Lung microvascular endothelial cell (primary cell): ENCODE results near the gene LRFN2. TPM values are rescaled to one million over a fixed set of nuclear protein-coding genes. Genes with fewer than 3 reads are reported as not detected.

ENCODE experiments used
- DNase-seq, 2 donors: peaks; one replicate each; pipeline versions ENCODE4 v3.0.0 to v3.0.0-alpha.2; 2010; ENCODE audit warnings: low read depth in 2 of 2
- total RNA-seq: library from RNA; depleted of rRNA; stranded (reverse); fragments of >200 nt; gene quantifications from 2 replicates; pipeline ENCODE4 v1.2.1, GENCODE V29; 2014

LRFN2 gene
- total RNA-seq, 1 donor from 2014 or later: not detected

DNA sequence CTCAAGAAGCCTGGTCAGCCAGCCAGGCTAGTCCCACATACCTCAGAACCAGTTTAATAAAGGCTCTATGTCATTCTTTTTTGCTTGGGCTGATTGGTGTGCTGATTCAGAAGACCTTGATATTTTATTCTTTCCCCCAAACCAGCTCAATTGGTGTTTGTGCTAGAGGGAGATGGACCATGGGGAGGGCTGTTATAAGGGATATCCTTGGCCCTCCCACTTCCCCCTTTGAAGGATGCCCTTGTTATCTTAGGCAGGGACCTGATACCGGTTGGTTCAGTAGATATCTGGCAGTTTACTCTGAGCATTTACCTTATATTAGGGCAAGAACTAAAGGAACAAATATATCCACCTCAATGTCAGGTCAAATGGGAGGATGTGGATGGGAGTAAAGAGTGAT lies 207.4 kb downstream of the LRFN2 start:
- no peak for DNase-seq

DNA sequence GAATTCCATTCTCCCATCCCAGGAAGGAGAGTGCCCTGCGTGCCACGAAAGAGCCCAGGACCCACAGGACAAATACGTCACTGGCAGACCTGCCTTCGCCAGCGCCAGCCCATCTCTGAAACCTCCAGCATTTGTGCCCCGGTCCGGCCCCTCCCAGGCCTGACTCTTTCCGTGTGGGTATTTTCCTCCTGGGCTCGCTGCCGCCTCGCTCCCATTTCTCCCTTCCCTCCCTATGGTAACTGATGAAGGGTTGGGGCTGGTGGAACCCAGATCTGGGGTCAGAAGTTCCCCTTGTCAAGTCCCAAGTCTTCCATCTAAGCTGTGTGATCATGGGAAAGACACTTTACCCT lies 208.5 kb downstream of the LRFN2 start:
- no peak for DNase-seq

DNA sequence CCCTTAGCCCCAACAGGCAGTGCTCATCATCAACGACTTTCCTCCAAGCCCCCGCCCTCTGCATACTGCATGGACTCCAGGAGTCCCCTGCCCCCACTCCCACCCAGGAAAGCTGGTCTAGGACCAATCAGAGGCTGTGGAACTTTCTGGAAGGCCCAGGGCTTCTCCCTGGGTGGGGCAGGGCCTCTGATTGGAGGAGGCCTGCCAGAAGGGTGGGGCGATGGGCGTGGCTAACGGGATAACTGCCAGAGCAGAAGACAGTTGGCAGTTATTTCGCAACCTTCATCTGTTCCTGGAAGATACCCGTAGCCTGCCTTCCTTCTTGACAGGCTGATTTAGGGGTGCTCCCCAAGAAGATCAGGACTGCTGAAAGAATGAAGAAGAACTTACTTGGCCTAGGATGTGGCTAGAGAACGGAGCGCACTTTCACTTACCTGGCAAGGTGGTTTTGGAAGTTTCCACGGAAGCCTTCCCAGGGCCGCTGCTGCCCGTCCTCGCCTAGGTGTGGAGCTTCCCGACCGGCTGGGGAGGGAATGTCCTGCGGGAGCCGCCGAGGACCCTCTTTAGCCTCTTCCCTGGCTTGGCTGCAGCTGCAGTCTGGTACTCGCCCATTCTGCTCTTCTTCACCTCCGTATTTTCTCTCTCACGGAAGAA lies 209.0 kb downstream of the LRFN2 start:
- DNase-seq: no peak

DNA sequence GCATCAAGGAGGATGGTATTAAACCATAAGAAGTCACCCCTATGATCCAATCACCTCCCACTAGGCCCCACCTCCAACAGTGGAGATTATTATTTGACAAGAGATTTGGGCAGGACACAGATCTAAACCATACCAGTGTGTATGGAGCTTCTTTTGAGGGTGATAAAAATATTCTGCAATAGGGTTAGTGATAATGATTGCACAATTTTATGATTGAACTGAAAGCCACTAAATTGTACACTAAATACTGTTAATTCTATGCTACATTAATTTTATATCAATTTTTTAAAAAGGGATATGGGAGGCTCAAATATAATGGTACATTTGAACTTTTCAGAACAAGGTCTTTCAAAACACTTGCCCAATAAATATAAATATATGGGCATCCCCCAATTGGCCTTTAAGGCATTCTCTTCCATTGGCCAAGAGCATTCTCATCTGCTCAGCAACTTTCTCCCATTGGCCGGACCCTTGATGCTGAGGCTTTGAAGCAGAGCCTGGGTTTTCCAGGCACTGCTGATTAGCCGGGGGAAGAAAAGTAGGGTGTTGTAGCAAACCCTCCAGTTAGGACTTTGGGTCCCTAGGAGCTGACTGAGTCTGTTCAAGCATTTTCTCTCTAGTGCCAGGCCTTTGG lies 209.9 kb downstream of the LRFN2 start:
- no peak for DNase-seq

DNA sequence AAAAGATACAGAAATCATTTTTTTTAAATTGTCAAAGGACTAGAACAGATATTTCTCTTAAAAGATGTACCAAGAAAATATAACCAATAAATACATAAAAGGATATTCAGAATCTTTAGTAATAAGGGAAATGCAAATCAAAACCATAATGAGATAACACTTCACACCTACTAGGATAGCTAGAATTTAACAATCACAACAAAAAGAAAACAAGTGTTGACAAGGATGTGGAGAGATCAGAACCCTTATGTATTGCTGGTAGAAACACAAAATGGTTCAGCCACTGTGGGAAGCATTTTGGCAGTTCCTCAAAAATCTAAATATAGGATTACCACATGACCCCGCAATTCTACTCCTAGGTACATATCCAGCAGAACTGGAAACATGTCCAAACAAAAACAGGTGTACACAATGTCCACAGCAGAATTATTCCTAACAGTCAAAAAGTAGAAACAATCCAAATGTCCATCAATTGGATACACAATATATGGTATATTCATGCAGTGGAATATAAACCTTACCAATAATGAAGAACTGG lies 211.0 kb downstream of the LRFN2 start:
- no peak for DNase-seq

DNA sequence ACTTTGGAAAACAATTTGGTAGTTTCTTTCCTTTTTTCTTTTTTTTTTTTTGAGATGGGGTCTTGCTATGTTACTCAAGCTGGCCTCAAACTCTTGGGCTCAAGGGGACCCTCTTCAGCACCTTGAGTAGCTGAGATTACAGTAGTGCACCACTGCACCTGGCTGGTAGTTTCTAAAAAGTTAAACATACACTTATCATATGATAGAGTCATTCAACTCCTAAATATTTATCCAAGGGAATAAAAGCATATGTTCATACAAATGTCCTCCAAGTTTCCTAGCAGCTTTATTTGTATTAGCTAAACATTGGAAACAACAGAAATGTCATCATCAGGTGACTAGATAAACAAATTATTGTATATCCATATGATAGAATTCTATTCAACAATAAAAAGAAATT lies 213.9 kb downstream of the LRFN2 start:
- DNase-seq: no peak

DNA sequence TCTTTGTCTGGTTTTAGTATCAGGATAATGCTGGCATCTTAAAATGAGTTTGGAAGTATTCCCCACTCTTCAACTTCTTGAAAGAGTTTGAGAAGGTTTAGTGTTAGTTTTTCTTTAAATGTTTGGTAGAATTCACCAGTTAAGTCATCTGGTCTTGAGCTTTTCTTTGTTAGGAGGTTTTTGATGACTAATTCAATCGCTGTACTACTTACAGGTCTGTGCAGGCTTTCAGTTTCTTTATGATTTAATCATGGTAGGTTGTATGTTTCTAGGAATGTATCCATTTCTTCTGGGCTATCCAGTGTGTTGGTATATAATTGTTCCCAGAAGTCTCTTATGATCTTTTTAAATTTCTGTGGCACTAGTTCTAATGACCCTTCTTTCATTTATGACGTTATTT lies 215.5 kb downstream of the LRFN2 start:
- DNase-seq: no peak

DNA sequence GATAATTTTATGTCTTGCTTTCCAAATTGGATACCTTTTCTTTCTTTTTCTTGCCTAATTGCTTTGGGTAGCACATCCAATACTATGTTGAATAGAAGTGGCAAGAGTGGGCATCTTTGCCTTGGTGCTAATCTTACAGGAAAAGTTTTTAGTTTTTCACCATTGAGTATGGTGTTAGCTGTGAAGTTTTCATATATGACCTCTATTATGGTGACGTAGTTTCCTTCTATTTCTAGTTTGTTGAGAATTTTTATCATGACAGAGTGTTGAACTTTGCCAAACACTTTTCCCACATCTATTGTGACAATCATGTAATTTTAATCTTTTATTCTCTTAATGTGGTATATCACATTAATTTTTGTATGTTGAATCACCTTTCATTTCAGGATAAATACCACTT lies 216.1 kb downstream of the LRFN2 start:
- DNase-seq: no peak

DNA sequence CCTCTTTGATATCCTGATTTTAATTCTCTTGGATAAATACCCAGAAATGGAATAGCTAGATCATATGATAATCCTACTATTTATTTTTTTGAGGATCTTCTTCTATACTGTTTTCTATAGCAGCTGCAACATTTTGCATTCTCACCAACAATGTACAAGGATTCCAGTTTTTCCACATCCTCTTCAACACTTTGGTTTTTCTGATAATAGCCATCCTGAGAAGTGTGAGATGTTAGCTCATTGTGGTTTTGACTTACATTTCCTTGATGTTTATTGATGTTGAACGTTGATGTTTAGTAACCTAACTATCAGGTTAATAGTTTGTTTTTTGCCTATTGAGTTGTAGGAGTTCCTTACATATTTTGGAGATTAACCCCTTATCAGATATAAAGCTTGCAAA lies 217.3 kb downstream of the LRFN2 start:
- DNase-seq: no peak

DNA sequence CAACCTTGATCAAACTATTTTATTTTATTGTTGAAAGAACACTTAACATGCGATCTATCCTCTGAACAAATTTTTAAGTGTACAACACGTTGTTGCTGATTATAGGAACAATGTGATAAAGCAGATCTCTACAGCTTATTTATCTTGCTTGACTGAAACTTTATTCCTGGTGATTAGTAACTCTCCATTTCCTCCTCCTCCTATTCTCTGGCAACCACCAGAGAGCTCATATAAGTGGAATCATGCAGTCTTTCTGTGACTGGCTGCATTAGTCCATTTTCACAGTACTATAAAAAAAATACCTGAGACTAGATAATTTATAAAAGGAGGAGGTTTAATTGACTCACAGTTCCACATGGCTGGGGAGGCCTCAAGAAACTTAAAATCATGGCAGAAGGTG lies 218.1 kb downstream of the LRFN2 start:
- no peak for DNase-seq

DNA sequence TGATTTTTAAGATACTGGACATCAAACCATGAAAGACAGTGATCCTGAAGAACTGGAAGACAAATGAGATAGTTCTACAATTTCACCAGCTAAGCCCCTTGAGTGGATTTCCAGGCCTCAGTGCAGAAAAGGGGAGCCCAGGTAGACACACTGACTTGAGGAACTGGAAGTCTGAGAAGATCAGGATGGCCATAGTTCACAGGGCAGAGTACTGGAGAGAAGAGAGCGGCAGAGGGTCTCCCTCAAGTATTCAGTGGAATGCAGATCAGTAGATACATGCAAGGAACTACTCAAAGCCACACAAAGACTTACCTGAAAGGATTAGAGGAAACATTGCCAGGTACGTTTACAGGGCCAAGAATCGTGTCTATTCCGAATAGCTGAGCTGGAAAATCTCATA lies 224.3 kb downstream of the LRFN2 start:
- DNase-seq: no peak

DNA sequence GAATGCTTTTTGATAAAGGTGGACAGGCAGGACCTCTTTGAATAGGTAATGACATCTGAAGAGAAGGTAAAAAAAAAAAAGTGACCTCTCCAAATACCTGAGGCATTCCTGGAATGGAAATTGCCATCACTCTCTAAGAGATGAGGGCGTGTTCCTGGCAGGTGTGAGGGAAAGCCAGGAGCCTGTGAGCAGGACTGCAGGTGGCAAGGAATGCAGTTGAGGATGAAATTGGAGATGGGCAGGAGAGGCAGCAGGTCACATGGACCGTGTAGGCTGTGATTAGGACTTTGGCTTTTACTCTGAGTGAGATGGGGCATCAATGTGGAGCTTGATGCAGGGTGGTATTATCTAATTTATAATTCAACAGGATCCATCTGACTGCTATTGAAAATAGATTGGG lies 227.4 kb downstream of the LRFN2 start:
- no peak for DNase-seq

DNA sequence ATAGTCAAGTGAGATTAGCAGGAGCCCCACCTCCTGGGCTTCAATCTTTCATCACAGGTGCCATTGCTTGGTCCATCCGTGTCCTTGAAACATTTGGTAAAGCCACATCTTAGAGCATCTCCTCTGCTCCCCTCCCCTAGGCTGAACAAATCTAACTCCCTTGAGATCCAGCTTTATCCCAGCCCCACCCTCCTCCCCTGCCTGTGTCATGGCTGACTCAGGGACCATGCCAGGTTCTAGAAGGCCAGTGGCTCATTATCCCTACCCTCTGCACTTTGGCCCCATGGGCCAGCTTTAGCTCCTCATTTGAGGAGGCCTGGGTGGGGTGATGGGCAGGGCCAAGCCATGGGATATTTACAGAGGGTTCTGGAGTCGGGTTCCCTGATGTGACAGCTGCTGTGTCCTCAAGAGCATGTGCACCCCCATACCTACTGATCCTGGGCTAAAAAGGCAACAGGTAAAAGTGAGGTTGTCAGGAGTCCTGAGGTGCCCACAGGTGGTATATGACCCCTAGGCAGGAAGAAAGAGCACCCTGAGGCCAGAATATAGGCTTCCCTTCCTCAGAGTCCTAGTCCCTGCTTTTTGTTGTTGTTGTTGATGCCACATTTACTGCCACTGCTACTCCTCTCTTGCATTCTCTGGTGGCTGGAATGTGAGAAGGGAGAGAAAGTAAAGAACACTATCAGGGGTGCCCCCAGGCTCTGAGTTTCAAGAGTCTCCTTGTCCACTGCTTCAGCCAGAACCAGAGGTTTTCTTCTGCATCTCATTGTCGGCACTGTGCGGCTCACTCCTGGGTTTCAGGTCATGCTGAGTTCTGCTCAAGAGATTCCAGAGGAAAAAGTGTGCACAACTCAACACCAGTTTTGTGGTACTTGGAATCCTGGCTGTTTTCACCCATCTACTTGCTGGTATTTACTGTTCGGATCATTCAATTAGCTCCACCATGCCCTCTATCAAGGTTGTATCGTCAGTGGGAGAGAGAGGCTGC lies 228.4 kb downstream of the LRFN2 start:
- no peak for DNase-seq

DNA sequence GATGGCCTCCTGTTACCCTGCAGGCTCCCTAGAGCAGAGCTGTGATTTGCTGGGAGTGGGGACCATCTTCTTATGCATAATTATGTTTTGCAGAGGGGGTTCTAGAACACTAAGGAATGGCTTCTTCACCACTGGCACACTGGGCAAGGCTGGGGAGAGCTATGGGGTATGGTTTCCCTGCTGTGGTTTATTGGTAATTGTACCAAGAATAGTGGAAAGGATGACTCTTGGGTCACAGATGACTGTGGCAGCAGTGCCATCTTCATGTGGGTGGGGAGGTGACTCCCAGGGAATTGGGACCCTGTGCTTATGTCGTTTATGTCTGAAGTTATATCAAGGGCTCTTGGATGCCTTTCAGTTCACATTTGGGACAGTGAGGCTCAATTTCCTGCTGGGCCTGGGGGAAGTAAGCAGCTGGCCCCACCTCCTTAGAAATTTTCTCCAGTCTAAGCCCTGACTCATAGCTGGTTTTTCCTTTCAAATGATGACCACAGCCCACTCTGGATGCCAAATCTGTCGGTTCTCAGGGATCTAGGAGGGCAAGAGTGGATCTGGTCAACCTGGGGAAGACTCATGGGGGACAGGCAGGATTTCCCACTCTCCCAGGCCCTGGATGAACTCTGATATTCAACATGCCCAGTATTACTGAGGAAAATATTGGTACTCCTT lies 230.8 kb downstream of the LRFN2 start:
- DNase-seq: peak in 1 of 2 donors; percentile 41

DNA sequence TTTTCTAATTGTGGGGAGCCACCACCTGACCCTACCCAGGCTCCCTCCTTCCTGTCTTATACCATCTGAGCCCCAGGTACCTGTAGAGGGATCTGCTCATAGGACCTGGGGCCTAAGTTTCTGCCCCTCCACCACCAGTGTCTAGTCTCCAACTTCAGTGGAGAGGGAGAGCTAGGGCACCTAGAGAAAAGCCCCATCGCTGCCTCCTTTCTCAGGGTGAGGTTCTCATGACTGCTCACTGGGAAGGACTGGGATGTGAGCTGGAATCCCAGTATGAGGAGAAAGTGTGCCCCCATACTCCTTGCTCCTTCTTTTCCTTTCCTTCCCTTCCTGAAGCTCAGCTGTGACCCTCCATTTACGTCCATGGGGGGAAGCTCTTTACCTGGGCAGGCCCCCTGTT lies 231.6 kb downstream of the LRFN2 start:
- no peak for DNase-seq

DNA sequence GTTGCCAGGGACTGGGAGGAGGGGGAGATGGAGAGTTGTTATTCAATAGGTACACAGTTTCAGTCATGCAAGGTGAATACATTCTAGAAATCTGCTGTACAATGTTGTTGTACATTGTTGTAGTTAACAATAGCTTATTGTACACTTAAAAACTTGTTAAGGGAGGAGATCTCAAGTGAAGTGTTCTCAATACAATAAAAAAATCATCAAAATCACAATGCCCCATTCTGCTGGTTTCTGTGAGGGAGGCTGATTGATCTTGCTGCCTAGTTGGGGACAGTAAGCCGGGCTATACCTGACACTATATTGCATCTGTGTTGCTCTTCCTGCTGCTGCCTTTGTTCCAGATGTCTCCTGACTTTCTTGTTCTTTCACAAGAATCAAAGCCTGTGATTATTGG lies 232.1 kb downstream of the LRFN2 start:
- DNase-seq: no peak

DNA sequence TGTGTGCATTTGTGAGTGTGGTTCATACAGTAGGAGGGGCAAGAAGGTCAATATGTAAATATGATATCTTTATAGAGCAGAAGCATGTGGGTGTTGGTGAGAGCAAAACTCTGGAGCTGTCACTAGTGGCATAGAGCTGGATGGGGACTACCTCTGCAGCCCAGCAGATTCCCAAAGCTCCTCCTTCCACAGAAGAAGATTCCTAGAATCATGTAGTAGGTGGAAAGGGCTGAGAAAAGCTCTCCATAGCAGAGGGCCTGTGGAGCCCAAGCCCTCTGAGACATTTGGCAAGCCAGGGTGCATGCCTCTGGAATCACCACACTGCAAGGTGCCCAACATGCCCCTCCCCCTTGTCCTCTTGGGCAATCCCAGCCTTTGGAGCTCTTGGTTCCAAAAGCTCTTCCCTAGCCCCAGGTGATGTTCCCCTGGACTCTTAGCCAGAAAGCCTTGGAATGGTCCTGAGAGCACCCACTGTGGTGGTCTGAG lies 233.2 kb downstream of the LRFN2 start:
- DNase-seq: no peak

DNA sequence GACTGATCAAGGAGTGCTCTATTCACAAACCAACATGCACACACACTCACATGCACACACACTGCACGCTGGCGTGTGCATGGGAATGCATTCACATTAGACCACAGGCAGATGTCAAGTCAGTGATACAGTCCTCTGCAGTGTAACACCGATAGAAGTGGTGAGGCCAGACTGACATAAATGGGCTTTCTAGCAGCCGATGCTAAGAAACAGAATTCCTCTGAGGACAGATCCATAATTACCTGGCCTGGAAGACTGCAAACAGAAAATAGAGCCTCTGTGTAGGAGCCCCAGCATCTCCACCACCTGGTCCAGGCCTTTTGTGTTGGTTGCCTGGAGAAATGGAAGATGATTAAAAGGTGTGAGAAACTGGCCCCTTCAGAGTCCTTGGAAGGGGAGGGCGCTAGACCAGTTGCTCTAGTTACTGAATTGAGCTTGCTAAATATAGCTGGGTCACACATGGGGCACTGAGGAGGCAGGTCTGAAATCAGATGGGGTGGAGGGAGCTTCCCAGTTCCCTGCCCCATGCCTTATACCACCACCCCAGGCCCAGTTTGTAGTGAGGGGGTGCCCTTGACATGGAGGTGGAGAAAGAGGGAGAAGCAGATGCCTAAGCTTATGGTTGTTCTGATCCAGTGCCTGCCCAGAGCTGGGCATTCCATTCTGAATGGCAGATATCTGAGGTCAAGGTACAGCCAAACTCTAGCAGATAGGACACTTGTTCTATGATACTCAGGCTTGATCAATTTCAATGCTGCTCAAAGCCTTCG lies 233.8 kb downstream of the LRFN2 start:
- no peak for DNase-seq

DNA sequence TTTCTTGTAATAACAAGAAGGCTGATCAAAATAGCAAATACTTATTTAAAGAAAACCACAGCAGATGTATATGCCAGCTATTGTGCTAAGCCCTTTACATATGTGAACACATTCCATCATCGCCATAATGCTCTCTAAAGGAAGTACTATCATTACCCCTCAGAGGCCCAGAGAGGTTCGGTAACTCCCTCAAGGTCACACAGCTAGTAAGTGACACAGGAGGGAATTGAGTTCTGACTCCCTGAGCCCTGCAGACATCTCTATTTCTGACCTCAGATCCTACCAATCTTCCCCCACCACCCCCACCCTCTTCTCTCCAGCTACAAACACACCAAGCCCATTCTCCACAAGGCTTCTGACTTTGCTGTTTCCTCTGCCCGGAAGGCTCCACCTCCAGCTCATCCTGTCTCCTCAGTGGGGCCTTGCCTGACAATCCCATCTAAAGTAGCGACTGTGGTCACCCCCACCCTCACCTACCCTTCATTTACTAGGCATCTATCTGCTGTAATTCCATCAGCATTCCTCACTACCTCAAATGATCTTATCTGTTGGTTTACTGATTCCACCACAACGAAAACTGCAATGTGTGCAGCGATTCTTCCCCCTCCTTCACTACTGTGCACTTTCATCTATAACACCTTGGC lies 234.5 kb downstream of the LRFN2 start:
- no peak for DNase-seq

DNA sequence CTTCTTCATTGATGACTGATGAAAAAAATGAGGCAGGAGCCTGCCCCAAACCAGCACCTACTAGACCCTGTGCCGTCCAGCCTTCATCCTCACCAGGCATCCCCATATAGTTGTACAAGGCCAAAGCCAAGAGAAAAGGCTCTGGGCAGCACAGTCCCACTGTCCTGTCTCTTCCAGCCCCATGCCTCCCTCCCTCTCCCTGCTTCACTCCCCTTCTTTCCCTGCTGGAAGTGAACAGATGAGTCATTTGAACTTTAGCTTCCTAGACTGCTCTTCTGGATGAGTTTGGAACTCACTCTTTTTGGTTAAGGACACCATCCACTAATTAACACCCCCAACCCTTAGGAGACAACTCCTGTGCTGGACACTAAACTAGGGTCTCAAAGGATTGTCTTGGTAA lies 235.2 kb downstream of the LRFN2 start:
- DNase-seq: peak; percentile 14 to 21
